Activated CD4-positive, alpha-beta T cell treated with anti-CD3 and anti-CD28 coated beads, Interleukin-2, amount 50 U/mL, for 24 hours (primary cell): Measurements from ENCODE around the gene DMAP1.

Experiments
- DNase-seq, 2 donors: peaks; one replicate each; pipeline ENCODE4 v3.0.0-alpha.2; 2020; ENCODE audit warnings: low read depth in 1 of 2, low spot score in 1 of 2

DMAP1 gene

GRCh38 chr1:44251989-44252671 is 38.9 kb downstream of the DMAP1 start:
- no peak for DNase-seq

- DNase-seq = peak in 1 of 2 donors; percentile 30
Observed at GRCh38 chr1:44254392-44254910, 41.2 kb downstream of the DMAP1 start.

- no peak for DNase-seq
Observed at GRCh38 chr1:44256762-44257554, 43.7 kb downstream of the DMAP1 start.

GRCh38 chr1:44259090-44259489 is 45.8 kb downstream of the DMAP1 start:
- no peak for DNase-seq

- DNase-seq = no peak
Observed at GRCh38 chr1:44260792-44261170, 47.5 kb downstream of the DMAP1 start.

- no peak for DNase-seq
Observed at GRCh38 chr1:44261171-44261817, 48.0 kb downstream of the DMAP1 start.

- DNase-seq = no peak
Observed at GRCh38 chr1:44261962-44262361, 48.7 kb downstream of the DMAP1 start.

GRCh38 chr1:44262414-44262813 is 49.1 kb downstream of the DMAP1 start:
- no peak for DNase-seq

- no peak for DNase-seq
Observed at GRCh38 chr1:44262816-44263567, 49.7 kb downstream of the DMAP1 start.

GRCh38 chr1:44263568-44264450 is 50.5 kb downstream of the DMAP1 start:
- no peak for DNase-seq

- no peak for DNase-seq
Observed at GRCh38 chr1:44264451-44264771, 51.1 kb downstream of the DMAP1 start.

- DNase-seq = no peak
Observed at GRCh38 chr1:44265656-44266358, 52.5 kb downstream of the DMAP1 start.

- no peak for DNase-seq
Observed at GRCh38 chr1:44266400-44267344, 53.4 kb downstream of the DMAP1 start.

GRCh38 chr1:44267438-44267837 is 54.2 kb downstream of the DMAP1 start:
- DNase-seq = no peak

GRCh38 chr1:44268054-44268453 is 54.8 kb downstream of the DMAP1 start:
- DNase-seq = no peak
